ENCODE results near the gene TMEM52B. TPM values are rescaled to one million over a fixed set of nuclear protein-coding genes. Genes with fewer than 3 reads are reported as not detected.

The TMEM52B gene
- total and polyA plus RNA-seq, 9 of the 15 experiments (the other 6 are each of a cell fraction or from before 2014, with no cell fraction given) = not detected

- ChIA-PET CTCF (ENCODE audit: low intra/inter-chr PET ratio) (interaction anchor here (0.7 to 1.8 kb wide), 3 partner anchors 131 to 506 kb away, joined by 3 to 6 read pairs (median 3); no protein-coding TSS in a partner anchor), POLR2A (no interaction called here)
- no peak overlapping the region for H2AFZ ChIP-seq (ENCODE audit: low read depth, low read length)
- no peak for FAIRE-seq
- no peaks in the 10 kb centered on the region for H3K9me1 ChIP-seq (ENCODE audit: control insufficient read depth, insufficient read depth, low read length)
- no peak overlapping the region for H3K27ac ChIP-seq (ENCODE audit: extremely low read depth, low read depth, low read length)
- H3K79me2 ChIP-seq (ENCODE audit: control insufficient read depth, insufficient read depth, low read length) = no peaks in the 10 kb centered on the region
- H3K4me3 ChIP-seq = no peak overlapping the region
- no peaks in the 10 kb centered on the region for H4K20me1 ChIP-seq (replicated peaks; ENCODE audit: control insufficient read depth, insufficient read depth, low read length)
- no peaks in the 10 kb centered on the region for H3K4me1 ChIP-seq (replicated peaks in 1 of 2; ENCODE audit: control insufficient read depth in 2 of 2, insufficient read depth in 2 of 2, low read length in 2 of 2)
- in situ Hi-C loops (cut with MboI) = loop anchor here (5.0 to 25.0 kb wide), 2 partner anchors 328 to 393 kb away; no protein-coding TSS in a partner anchor
- no peaks in the 10 kb centered on the region for H3K9me3 ChIP-seq (replicated peaks; ENCODE audit: control insufficient read depth, insufficient read depth, low read depth, low read length)
- DNase-seq (ENCODE audit: extremely low read depth in 1 of 4, low spot score in 3 of 4) = peak in 2 of 4 experiments; percentile 7 to 44
- no peaks in the 10 kb centered on the region for H3K36me3 ChIP-seq (ENCODE audit: control insufficient read depth, insufficient read depth, low read length)
- no TSS peak for BruUV-seq (replicated peaks)
- WGBS (ENCODE audit: insufficient coverage, low coverage, missing lambda C conversion rate) = no CpG with 5 or more reads among the region's 2 CpGs
- no peak for ATAC-seq
- no peak overlapping the region for H3K9ac ChIP-seq (ENCODE audit: insufficient read depth in 1 of 2, low read depth in 2 of 2, low read length in 2 of 2)
- intact Hi-C loops (cut with micrococcal nuclease) = loop anchor here (2.0 kb wide), 1 partner anchor 389 kb away; no protein-coding TSS in a partner anchor
- H3K27me3 ChIP-seq (ENCODE audit: control insufficient read depth in 2 of 2, insufficient read depth in 2 of 2, low read length in 2 of 2) = no peaks in the 10 kb centered on the region; a peak in 1 of 5 replicates
- H3K4me2 ChIP-seq (ENCODE audit: insufficient read depth, low read length) = no peak overlapping the region
- TF ChIP-seq POLR2AphosphoS5 (IDR thresholded peaks at IDR 0.05; ENCODE audit: control insufficient read depth, insufficient read depth, low read depth, low read length) = no peak
- 0 out of 2 replicates have a peak, but pooled peaks have one; percentile 14 for TF ChIP-seq ZNF316 (IDR thresholded peaks at IDR 0.05)
- peak; percentile 88 for TF ChIP-seq NFE2 (IDR thresholded peaks at IDR 0.05; ENCODE audit: low read depth)
- peak; percentile 29; the same call in 1 of the 2 replicates for TF ChIP-seq SMC3 (conservative IDR thresholded peaks at IDR 0.05; ENCODE audit: insufficient read depth, low read depth, low read length)
- TF ChIP-seq MAFG (tag; conservative IDR thresholded peaks at IDR 0.05) = peak; percentile 59
- TF ChIP-seq RAD21 (CRISPR knock-in tag; conservative IDR thresholded peaks at IDR 0.05 in 1 of 2, IDR thresholded peaks at IDR 0.05 in 1 of 2) = peak; percentile 61 to 67
- TF ChIP-seq ZNF134 (CRISPR knock-in tag; conservative IDR thresholded peaks at IDR 0.05) = no peak
- TF ChIP-seq MAFF (IDR thresholded peaks at IDR 0.05; ENCODE audit: low read length) = peak; percentile 25; the same call in 1 of the 2 replicates
- TF ChIP-seq MXD1 (CRISPR knock-in tag; IDR thresholded peaks at IDR 0.05; ENCODE audit: borderline replicate concordance, poor library complexity, severe bottlenecking) = no peak
- TF ChIP-seq ZFPM2 (CRISPR knock-in tag; IDR thresholded peaks at IDR 0.05) = no peak
- peak; percentile 39; the same call in 1 of the 2 replicates for TF ChIP-seq DEAF1 (CRISPR knock-in tag; IDR thresholded peaks at IDR 0.05)
- peak; percentile 63; the same call in 1 of the 2 replicates for TF ChIP-seq REST (IDR thresholded peaks at IDR 0.05; ENCODE audit: borderline replicate concordance)
- TF ChIP-seq REST (CRISPR knock-in tag; IDR thresholded peaks at IDR 0.05; ENCODE audit: low read depth) = no peak
Observed at GRCh38 chr12:10140001-10140400, 38.8 kb upstream of the TMEM52B start.

Data from K562 (cell line).